Hepatocyte (in vitro differentiated cells): ENCODE results near the gene CHAD.

Source experiments
- CTCF ChIP-seq: fragments of 200-600 bp; sonication (generic); IDR thresholded peaks from 2 replicates; pipeline ENCODE4 v1.5.1; 2016; ENCODE audit warnings: antibody characterized with exemption, mild to moderate bottlenecking; ENCODE audit not compliant: poor library complexity
- EZH2 ChIP-seq: fragments of 200-600 bp; sonication (generic); IDR thresholded peaks from 2 replicates; pipeline ENCODE4 v1.6.1; 2016; ENCODE audit warnings: antibody characterized with exemption, mild to moderate bottlenecking, borderline replicate concordance
- EZH2phosphoT487 ChIP-seq: fragments of 200-600 bp; sonication (generic); IDR thresholded peaks from one replicate; pipeline ENCODE4 v1.6.1; 2018; ENCODE audit warnings: antibody characterized with exemption, mild to moderate bottlenecking, low read depth, moderate library complexity; ENCODE audit not compliant: unreplicated experiment, severe bottlenecking

- TF ChIP-seq CTCF (no peak), EZH2 (no peak), EZH2phosphoT487 (no peak)
These were observed 18.8 kb upstream of the CHAD start for GRCh38 chr17:50487213-50488096.
